Measurements from ENCODE around the gene ZGPAT. TPM values are rescaled to one million over a fixed set of nuclear protein-coding genes. Genes with fewer than 3 reads are reported as not detected.

ZGPAT gene
- total RNA-seq, 4 donors from 2014 or later: 29.1 to 346 (median 76.5) TPM

GRCh38 chr20:63736893-63737694 lies 29.3 kb downstream of the ZGPAT start:
- Histone ChIP-seq H3K36me3 (no peaks in the 10 kb centered on the region), H3K4me3 (peak overlapping the region; percentile 9 to 52 (median 26)), H3K27me3 (no peaks in the 10 kb centered on the region), H3K27ac (peak overlapping the region; percentile 59 to 93 (median 82)), H3K4me1 (peaks cover 39 to 56% (median 48%) of the 10 kb centered on the region in 4 donors), H3K9me3 (no peaks in the 10 kb centered on the region)
- peak; percentile 54 for DNase-seq
- TF ChIP-seq POLR2AphosphoS5 (IDR thresholded peaks at IDR 0.05) (no peak), EP300 (IDR thresholded peaks at IDR 0.05; ENCODE audit: low read depth) (no peak), POLR2A (IDR thresholded peaks at IDR 0.05) (no peak)
- TF ChIP-seq, protein P1, sequence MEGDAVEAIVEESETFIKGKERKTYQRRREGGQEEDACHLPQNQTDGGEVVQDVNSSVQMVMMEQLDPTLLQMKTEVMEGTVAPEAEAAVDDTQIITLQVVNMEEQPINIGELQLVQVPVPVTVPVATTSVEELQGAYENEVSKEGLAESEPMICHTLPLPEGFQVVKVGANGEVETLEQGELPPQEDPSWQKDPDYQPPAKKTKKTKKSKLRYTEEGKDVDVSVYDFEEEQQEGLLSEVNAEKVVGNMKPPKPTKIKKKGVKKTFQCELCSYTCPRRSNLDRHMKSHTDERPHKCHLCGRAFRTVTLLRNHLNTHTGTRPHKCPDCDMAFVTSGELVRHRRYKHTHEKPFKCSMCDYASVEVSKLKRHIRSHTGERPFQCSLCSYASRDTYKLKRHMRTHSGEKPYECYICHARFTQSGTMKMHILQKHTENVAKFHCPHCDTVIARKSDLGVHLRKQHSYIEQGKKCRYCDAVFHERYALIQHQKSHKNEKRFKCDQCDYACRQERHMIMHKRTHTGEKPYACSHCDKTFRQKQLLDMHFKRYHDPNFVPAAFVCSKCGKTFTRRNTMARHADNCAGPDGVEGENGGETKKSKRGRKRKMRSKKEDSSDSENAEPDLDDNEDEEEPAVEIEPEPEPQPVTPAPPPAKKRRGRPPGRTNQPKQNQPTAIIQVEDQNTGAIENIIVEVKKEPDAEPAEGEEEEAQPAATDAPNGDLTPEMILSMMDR (IDR thresholded peaks at IDR 0.05): no peak
- intact Hi-C loops (cut with DNase I; ENCODE audit: low total_unique reads) (no loop called here), in situ Hi-C loops (cut with MboI; ENCODE audit: low pct_ligation_motif_present in 1 of 4, low pct_unique_long_range_greater_than_20kb in 1 of 4, low sequenced_read_pairs in 3 of 4) (no loop called here)
- WGBS, 2 donors (ENCODE audit: low coverage in 1 of 2): 28 to 80% methylated on average over 1 to 19 of the region's 30 CpGs

GRCh38 chr20:63737695-63737944 lies 29.8 kb downstream of the ZGPAT start:
- intact Hi-C loops (cut with DNase I; ENCODE audit: low total_unique reads): no loop called here
- H3K27ac ChIP-seq: peak overlapping the region; percentile 59 to 93 (median 82)
- peaks cover 39 to 56% (median 48%) of the 10 kb centered on the region in 4 donors for H3K4me1 ChIP-seq

GRCh38 chr20:63737945-63738686 lies 30.3 kb downstream of the ZGPAT start:
- H3K4me1 ChIP-seq: peaks cover 39 to 56% (median 48%) of the 10 kb centered on the region in 4 donors
- no peaks in the 10 kb centered on the region for H3K27me3 ChIP-seq
- peak overlapping the region; percentile 77 to 93 (median 87) for H3K27ac ChIP-seq
- intact Hi-C loops (cut with DNase I; ENCODE audit: low total_unique reads): no loop called here
- in situ Hi-C loops (cut with MboI; ENCODE audit: low pct_ligation_motif_present in 1 of 4, low pct_unique_long_range_greater_than_20kb in 1 of 4, low sequenced_read_pairs in 3 of 4): no loop called here
- H3K36me3 ChIP-seq: no peaks in the 10 kb centered on the region
- no peaks in the 10 kb centered on the region for H3K9me3 ChIP-seq
- peak; percentile 52 for DNase-seq
- peak overlapping the region; percentile 9 to 52 (median 26) for H3K4me3 ChIP-seq
- TF ChIP-seq POLR2A (IDR thresholded peaks at IDR 0.05) (no peak), POLR2AphosphoS5 (IDR thresholded peaks at IDR 0.05) (no peak), EP300 (IDR thresholded peaks at IDR 0.05; ENCODE audit: low read depth) (no peak)
- TF ChIP-seq, protein P1 (IDR thresholded peaks at IDR 0.05): no peak
- 15% methylated on average over 28 of the region's 43 CpGs; no CpG with 5 or more reads in 1 of the 2 donors for WGBS, 2 donors (ENCODE audit: low coverage in 1 of 2)

More at GRCh38 chr20:63737695-63737944, 29.8 kb downstream of the ZGPAT start:
- in situ Hi-C loops (cut with MboI; ENCODE audit: low pct_ligation_motif_present in 1 of 4, low pct_unique_long_range_greater_than_20kb in 1 of 4, low sequenced_read_pairs in 3 of 4): no loop called here
- no peak for DNase-seq
- Histone ChIP-seq H3K9me3 (no peaks in the 10 kb centered on the region), H3K4me3 (peak overlapping the region; percentile 9 to 52 (median 26)), H3K36me3 (no peaks in the 10 kb centered on the region), H3K27me3 (no peaks in the 10 kb centered on the region)
- WGBS, 2 donors (ENCODE audit: low coverage in 1 of 2): 2% methylated on average over 7 of the region's 26 CpGs; no CpG with 5 or more reads in 1 of the 2 donors
- TF ChIP-seq EP300 (IDR thresholded peaks at IDR 0.05; ENCODE audit: low read depth) (no peak), POLR2AphosphoS5 (IDR thresholded peaks at IDR 0.05) (no peak), POLR2A (IDR thresholded peaks at IDR 0.05) (no peak)
- TF ChIP-seq, protein P1 (IDR thresholded peaks at IDR 0.05): no peak

DNA sequence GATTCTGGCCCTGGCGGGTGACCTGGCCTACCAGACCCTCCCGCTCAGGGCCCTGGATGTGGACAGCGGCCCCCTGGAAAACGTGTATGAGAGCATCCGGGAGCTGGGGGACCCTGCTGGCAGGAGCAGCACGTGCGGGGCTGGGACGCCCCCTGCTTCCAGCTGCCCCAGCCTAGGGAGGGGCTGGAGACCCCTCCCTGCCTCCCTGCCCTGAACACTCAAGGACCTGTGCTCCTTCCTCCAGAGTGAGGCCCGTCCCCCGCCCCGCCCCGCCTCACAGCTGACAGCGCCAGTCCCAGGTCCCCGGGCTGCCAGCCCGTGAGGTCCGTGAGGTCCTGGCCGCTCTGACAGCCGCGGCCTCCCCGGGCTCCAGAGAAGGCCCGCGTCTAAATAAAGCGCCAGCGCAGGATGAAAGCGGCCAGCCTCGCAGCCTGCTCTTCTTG lies 30.9 kb downstream of the ZGPAT start:
- in situ Hi-C loops (cut with MboI; ENCODE audit: low pct_ligation_motif_present in 1 of 4, low pct_unique_long_range_greater_than_20kb in 1 of 4, low sequenced_read_pairs in 3 of 4) (no loop called here), intact Hi-C loops (cut with DNase I; ENCODE audit: low total_unique reads) (no loop called here)
- TF ChIP-seq POLR2AphosphoS5 (IDR thresholded peaks at IDR 0.05) (no peak), POLR2A (IDR thresholded peaks at IDR 0.05) (peak; percentile 7)
- Histone ChIP-seq H3K27me3 (no peaks in the 10 kb centered on the region), H3K36me3 (no peaks in the 10 kb centered on the region), H3K4me1 (peaks cover 39 to 56% (median 48%) of the 10 kb centered on the region in 4 donors), H3K4me3 (peak overlapping the region; percentile 30 to 52 (median 43)), H3K9me3 (no peaks in the 10 kb centered on the region), H3K27ac (peak overlapping the region; percentile 77 to 93 (median 87))
- peak; percentile 80 for DNase-seq
- 30% methylated on average over 25 of the region's 26 CpGs; no CpG with 5 or more reads in 1 of the 2 donors for WGBS, 2 donors (ENCODE audit: low coverage in 1 of 2)

Measured in transverse colon (tissue), 4 donors.